GM18499 (cell line): ENCODE measurements around the gene C1QB.
"Not testable (repeated sequence)": the region's sequence is repeated elsewhere in the genome, so short reads cannot be mapped to it uniquely, and the experiment has no call there.

Source experiments
- ATAC-seq: cut with Tn5 transposase; IDR thresholded peaks from one replicate; pipeline ENCODE4 v1.9.1; 2021; ENCODE audit warnings: moderate number of reproducible peaks; ENCODE audit not compliant: insufficient read depth, unreplicated experiment

The C1QB gene

GRCh38 chr1:22661880-22662279 lies 8.8 kb downstream of the C1QB start:
- ATAC-seq: no peak

GRCh38 chr1:22662318-22662717 lies 9.3 kb downstream of the C1QB start:
- ATAC-seq: no peak

- no peak for ATAC-seq
Observed at GRCh38 chr1:22662986-22663408, 10.0 kb downstream of the C1QB start.

GRCh38 chr1:22665752-22666151 lies 12.7 kb downstream of the C1QB start:
- ATAC-seq: no peak

GRCh38 chr1:22666412-22666811 lies 13.4 kb downstream of the C1QB start:
- ATAC-seq: no peak

GRCh38 chr1:22668840-22669239 lies 15.8 kb downstream of the C1QB start:
- not testable (repeated sequence) for ATAC-seq

- ATAC-seq: no peak
Observed at GRCh38 chr1:22670352-22670975, 17.4 kb downstream of the C1QB start.

- no peak for ATAC-seq
Observed at GRCh38 chr1:22671999-22672398, 19.0 kb downstream of the C1QB start.

- no peak for ATAC-seq
Observed at GRCh38 chr1:22673486-22674409, 20.7 kb downstream of the C1QB start.

GRCh38 chr1:22674410-22674749 lies 21.3 kb downstream of the C1QB start:
- ATAC-seq: no peak

GRCh38 chr1:22676151-22676550 lies 23.1 kb downstream of the C1QB start:
- ATAC-seq: not testable (repeated sequence)

- ATAC-seq: no peak
Observed at GRCh38 chr1:22676916-22677583, 24.0 kb downstream of the C1QB start.

GRCh38 chr1:22677931-22678896 lies 25.2 kb downstream of the C1QB start:
- no peak for ATAC-seq

GRCh38 chr1:22680726-22681125 lies 27.7 kb downstream of the C1QB start:
- no peak for ATAC-seq

- ATAC-seq: no peak
Observed at GRCh38 chr1:22681556-22682276, 28.7 kb downstream of the C1QB start.

- no peak for ATAC-seq
Observed at GRCh38 chr1:22683547-22683946, 30.5 kb downstream of the C1QB start.

GRCh38 chr1:22685591-22686059 lies 32.6 kb downstream of the C1QB start:
- no peak for ATAC-seq

- ATAC-seq: no peak
Observed at GRCh38 chr1:22687191-22687590, 34.2 kb downstream of the C1QB start.

GRCh38 chr1:22688466-22688865 lies 35.4 kb downstream of the C1QB start:
- ATAC-seq: no peak
